Neural progenitor cell (in vitro differentiated cells): ENCODE results near the gene CRY1. TPM values are rescaled to one million over a fixed set of nuclear protein-coding genes. Genes with fewer than 3 reads are reported as not detected.
A peak's percentile ranks its signal among the peaks of the same experiment; 100 is the strongest.

ENCODE experiments used
- DNase-seq: peaks from one replicate; pipeline ENCODE4 v3.0.0-alpha.2; 2016; ENCODE audit warnings: low spot score
- H2AFZ ChIP-seq: fragments of 200-600 bp; sonication (generic); replicated peaks from 2 replicates; pipeline ENCODE4 v1.6.1; 2016; ENCODE audit warnings: antibody characterized with exemption
- H3F3A ChIP-seq: fragments of 200-600 bp; sonication (generic); 2 replicates; pipeline ENCODE4 v1.6.1; 2016; ENCODE audit warnings: antibody characterized with exemption, low read depth
- H3K27ac ChIP-seq: fragments of 200-600 bp; sonication (generic); 2 replicates; pipeline ENCODE4 v1.5.1; 2016; ENCODE audit warnings: mild to moderate bottlenecking
- H3K27me3 ChIP-seq: fragments of 200-600 bp; sonication (generic); 2 replicates; pipeline ENCODE4 v1.6.1; 2016; ENCODE audit warnings: mild to moderate bottlenecking, moderate library complexity
- H3K36me3 ChIP-seq: fragments of 200-600 bp; sonication (generic); 2 replicates; pipeline ENCODE4 v1.5.1; 2016
- H3K4me1 ChIP-seq: fragments of 200-600 bp; sonication (generic); 2 replicates; pipeline ENCODE4 v1.6.1; 2016; ENCODE audit warnings: mixed run types
- H3K4me2 ChIP-seq: fragments of 200-600 bp; sonication (generic); 2 replicates; pipeline ENCODE4 v1.6.1; 2016
- H3K4me3 ChIP-seq: fragments of 200-600 bp; sonication (generic); 2 replicates; pipeline ENCODE4 v1.5.1; 2016
- H3K79me2 ChIP-seq: fragments of 200-600 bp; sonication (generic); 2 replicates; pipeline ENCODE4 v1.6.1; 2016; ENCODE audit warnings: low read depth
- H3K9ac ChIP-seq: fragments of 200-600 bp; sonication (generic); 2 replicates; pipeline ENCODE4 v1.6.1; 2016
- H3K9me3 ChIP-seq: fragments of 200-600 bp; sonication (generic); 2 replicates; pipeline ENCODE4 v1.5.1; 2016; ENCODE audit warnings: low read depth
- H4K20me1 ChIP-seq: fragments of 200-600 bp; sonication (generic); 2 replicates; pipeline ENCODE4 v1.6.1; 2016; ENCODE audit warnings: low read depth
- H3K27ac Mint-ChIP-seq: 3 replicates; pipeline ENCODE4 v1.8.0; 2021; ENCODE audit warnings: mixed read lengths
- H3K27me3 Mint-ChIP-seq: 2 replicates; pipeline ENCODE4 v1.8.0; 2022; ENCODE audit warnings: low read depth, mild to moderate bottlenecking, inconsistent platforms, moderate library complexity, mixed read lengths; ENCODE audit not compliant: insufficient read depth
- H3K36me3 Mint-ChIP-seq: 3 replicates; pipeline ENCODE4 v1.8.0; 2021; ENCODE audit warnings: mixed read lengths
- H3K4me1 Mint-ChIP-seq: 3 replicates; pipeline ENCODE4 v1.8.0; 2021; ENCODE audit warnings: mixed read lengths
- H3K4me3 Mint-ChIP-seq: 3 replicates; pipeline ENCODE4 v1.8.0; 2021; ENCODE audit warnings: mild to moderate bottlenecking, moderate library complexity, mixed read lengths
- H3K9me3 Mint-ChIP-seq: 3 replicates; pipeline ENCODE4 v1.8.0; 2020; ENCODE audit warnings: mixed read lengths
- CTCF ChIP-seq: fragments of 200-600 bp; sonication (generic); IDR thresholded peaks from 2 replicates; pipeline ENCODE4 v1.5.1; 2017; ENCODE audit warnings: antibody characterized with exemption, mild to moderate bottlenecking
- EZH2 ChIP-seq: fragments of 200-600 bp; sonication (generic); IDR thresholded peaks from 2 replicates; pipeline ENCODE4 v1.6.1; 2017; ENCODE audit warnings: antibody characterized with exemption, mild to moderate bottlenecking, moderate library complexity
- EZH2phosphoT487 ChIP-seq: fragments of 200-600 bp; sonication (generic); IDR thresholded peaks from 2 replicates; pipeline ENCODE4 v1.6.1; 2017; ENCODE audit warnings: antibody characterized with exemption
- total RNA-seq: library from RNA; depleted of rRNA; stranded (reverse); fragments of >200 nt; gene quantifications from 2 replicates; pipeline ENCODE4 v1.2.3, GENCODE V29; 2015; ENCODE audit warnings: low replicate concordance

CRY1 gene
- total RNA-seq, 1 donor from 2014 or later: 51.3 TPM

GRCh38 chr12:106950591-106950990 is 142.8 kb downstream of the CRY1 start:
- H2AFZ ChIP-seq: no peak overlapping the region
- no peak overlapping the region for H3K4me2 ChIP-seq
- H3K36me3 ChIP-seq: no peaks in the 10 kb centered on the region
- Mint-ChIP-seq H3K9me3 (peaks cover 35% of the 10 kb centered on the region), H3K4me3 (no peak overlapping the region), H3K36me3 (no peaks in the 10 kb centered on the region), H3K4me1 (peaks cover 6% of the 10 kb centered on the region), H3K27me3 (peaks cover 3% of the 10 kb centered on the region), H3K27ac (no peak overlapping the region)
- no peak overlapping the region for H3K4me3 ChIP-seq
- no peak for TF ChIP-seq CTCF
- TF ChIP-seq EZH2phosphoT487: no peak
- no peak for TF ChIP-seq EZH2
- no peak overlapping the region for H3K9ac ChIP-seq
- no peaks in the 10 kb centered on the region for H3K4me1 ChIP-seq
- no peaks in the 10 kb centered on the region for H4K20me1 ChIP-seq
- H3K9me3 ChIP-seq: peaks cover 9% of the 10 kb centered on the region
- H3K79me2 ChIP-seq: no peaks in the 10 kb centered on the region
- no peak for DNase-seq
- no peak overlapping the region for H3K27ac ChIP-seq
- H3K27me3 ChIP-seq: peaks cover 9% of the 10 kb centered on the region
- H3F3A ChIP-seq: peaks cover 10% of the 10 kb centered on the region

- no peak overlapping the region for H2AFZ ChIP-seq
- H3K9ac ChIP-seq: no peak overlapping the region
- TF ChIP-seq EZH2phosphoT487 (no peak), EZH2 (no peak), CTCF (no peak)
- no peaks in the 10 kb centered on the region for H3F3A ChIP-seq
- no peaks in the 10 kb centered on the region for H3K79me2 ChIP-seq
- peaks cover 2% of the 10 kb centered on the region for H3K36me3 Mint-ChIP-seq
- no peaks in the 10 kb centered on the region for H3K4me1 ChIP-seq
- no peaks in the 10 kb centered on the region for H3K36me3 ChIP-seq
- H3K27ac Mint-ChIP-seq: no peak overlapping the region
- no peaks in the 10 kb centered on the region for H3K4me1 Mint-ChIP-seq
- DNase-seq: no peak
- peaks cover 5% of the 10 kb centered on the region for H3K27me3 Mint-ChIP-seq
- no peak overlapping the region for H3K4me3 ChIP-seq
- H3K27me3 ChIP-seq: no peaks in the 10 kb centered on the region
- H3K9me3 Mint-ChIP-seq: peaks cover 46% of the 10 kb centered on the region
- no peak overlapping the region for H3K4me2 ChIP-seq
- no peaks in the 10 kb centered on the region for H4K20me1 ChIP-seq
- H3K9me3 ChIP-seq: peaks cover 19% of the 10 kb centered on the region
- no peak overlapping the region for H3K27ac ChIP-seq
- H3K4me3 Mint-ChIP-seq: no peak overlapping the region
These were observed 145.9 kb downstream of the CRY1 start for GRCh38 chr12:106947461-106947860.

GRCh38 chr12:106945261-106945851 is 148.0 kb downstream of the CRY1 start:
- H3K9me3 Mint-ChIP-seq: peaks cover 47% of the 10 kb centered on the region
- H4K20me1 ChIP-seq: no peaks in the 10 kb centered on the region
- H3K9ac ChIP-seq: no peak overlapping the region
- no peak overlapping the region for H3K4me3 Mint-ChIP-seq
- H3K4me1 Mint-ChIP-seq: no peaks in the 10 kb centered on the region
- no peak overlapping the region for H3K4me2 ChIP-seq
- no peak overlapping the region for H2AFZ ChIP-seq
- no peak overlapping the region for H3K27ac ChIP-seq
- no peak overlapping the region for H3K4me3 ChIP-seq
- no peaks in the 10 kb centered on the region for H3K79me2 ChIP-seq
- TF ChIP-seq CTCF: no peak
- peaks cover 2% of the 10 kb centered on the region for H3K36me3 Mint-ChIP-seq
- no peaks in the 10 kb centered on the region for H3K36me3 ChIP-seq
- H3K27ac Mint-ChIP-seq: no peak overlapping the region
- H3F3A ChIP-seq: no peaks in the 10 kb centered on the region
- DNase-seq: peak; percentile 20
- no peaks in the 10 kb centered on the region for H3K4me1 ChIP-seq
- H3K9me3 ChIP-seq: peaks cover 19% of the 10 kb centered on the region
- no peaks in the 10 kb centered on the region for H3K27me3 ChIP-seq
- peaks cover 2% of the 10 kb centered on the region for H3K27me3 Mint-ChIP-seq
